GM23338 (cell line): ENCODE data around the gene GADD45A. TPM values are rescaled to one million over a fixed set of nuclear protein-coding genes. Genes with fewer than 3 reads are reported as not detected.

Experiments
- ATAC-seq: fragments of 200-7000 bp; cut with Tn5 transposase; 3 replicates; pipeline ENCODE4 v1.9.1; 2020
- DNase-seq: peaks from one replicate; pipeline ENCODE4 v3.0.0-alpha.2; 2015; ENCODE audit warnings: low spot score
- H2AFZ ChIP-seq: fragments of 200-600 bp; sonication (generic); 2 replicates; pipeline ENCODE4 v1.8.0; 2016; ENCODE audit warnings: antibody characterized with exemption, mild to moderate bottlenecking, moderate library complexity
- H3F3A ChIP-seq: fragments of 200-600 bp; sonication (generic); replicated peaks from 2 replicates; pipeline ENCODE4 v1.8.0; 2017; ENCODE audit warnings: antibody characterized with exemption, mixed run types, low read depth
- H3K27ac ChIP-seq: fragments of 200-600 bp; sonication (generic); 2 replicates; pipeline ENCODE4 v1.6.1; 2016; ENCODE audit warnings: low read depth
- H3K27me3 ChIP-seq: fragments of 200-600 bp; sonication (generic); 2 replicates; pipeline ENCODE4 v1.8.0; 2016; ENCODE audit warnings: mild to moderate bottlenecking, mixed run types, moderate library complexity; ENCODE audit not compliant: insufficient read depth
- H3K36me3 ChIP-seq: fragments of 200-600 bp; sonication (generic); 2 replicates; pipeline ENCODE4 v1.8.0; 2016; ENCODE audit warnings: mild to moderate bottlenecking; ENCODE audit not compliant: insufficient read depth
- H3K4me1 ChIP-seq: fragments of 200-600 bp; sonication (generic); 2 replicates; pipeline ENCODE4 v1.8.0; 2016; ENCODE audit warnings: mild to moderate bottlenecking, moderate library complexity; ENCODE audit not compliant: insufficient read depth
- H3K4me2 ChIP-seq: fragments of 200-600 bp; sonication (generic); 2 replicates; pipeline ENCODE4 v1.7.1; 2017; ENCODE audit warnings: mixed run types
- H3K4me3 ChIP-seq: fragments of 200-600 bp; sonication (generic); 2 replicates; pipeline ENCODE4 v1.6.1; 2016; ENCODE audit warnings: mixed run types
- H3K79me2 ChIP-seq: fragments of 200-600 bp; sonication (generic); replicated peaks from 2 replicates; pipeline ENCODE4 v1.8.0; 2017; ENCODE audit warnings: mild to moderate bottlenecking; ENCODE audit not compliant: insufficient read depth
- H3K9me2 ChIP-seq: fragments of 200-600 bp; sonication (generic); 2 replicates; pipeline ENCODE4 v1.8.0; 2017; ENCODE audit not compliant: insufficient read depth
- H4K20me1 ChIP-seq: fragments of 200-600 bp; sonication (generic); replicated peaks from 2 replicates; pipeline ENCODE4 v1.8.0; 2017; ENCODE audit warnings: mild to moderate bottlenecking; ENCODE audit not compliant: insufficient read depth
- H3K27ac Mint-ChIP-seq: 2 replicates; pipeline ENCODE4 v1.8.0; 2020; ENCODE audit warnings: inconsistent platforms, mild to moderate bottlenecking, moderate library complexity, mixed read lengths
- H3K27me3 Mint-ChIP-seq: 3 replicates; pipeline ENCODE4 v1.8.0; 2022; ENCODE audit warnings: low read depth, mild to moderate bottlenecking, moderate library complexity, mixed read lengths, inconsistent platforms; ENCODE audit not compliant: insufficient read depth, poor library complexity
- H3K36me3 Mint-ChIP-seq: 3 replicates; pipeline ENCODE4 v1.8.0; 2021; ENCODE audit warnings: low read depth, mild to moderate bottlenecking, inconsistent platforms, moderate library complexity, mixed read lengths
- H3K4me1 Mint-ChIP-seq: 3 replicates; pipeline ENCODE4 v1.8.0; 2020; ENCODE audit warnings: mild to moderate bottlenecking, inconsistent platforms, mixed read lengths
- H3K4me3 Mint-ChIP-seq: 3 replicates; pipeline ENCODE4 v1.8.0; 2021; ENCODE audit warnings: moderate library complexity, mild to moderate bottlenecking, inconsistent platforms, mixed read lengths
- H3K9me3 Mint-ChIP-seq: 3 replicates; pipeline ENCODE4 v1.8.0; 2020; ENCODE audit warnings: moderate library complexity, mild to moderate bottlenecking, inconsistent platforms, mixed read lengths
- CREB1 ChIP-seq: fragments of 250-450 bp; sonication (Bioruptor Pico); IDR thresholded peaks from 2 replicates; pipeline ENCODE4 v1.5.0; 2020; ENCODE audit warnings: low read depth, mild to moderate bottlenecking, moderate library complexity
- EZH2 ChIP-seq: fragments of 200-600 bp; sonication (generic); IDR thresholded peaks from one replicate; pipeline ENCODE4 v1.8.0; 2017; ENCODE audit warnings: antibody characterized with exemption, mild to moderate bottlenecking, low read depth; ENCODE audit not compliant: unreplicated experiment
- EZH2phosphoT487 ChIP-seq: fragments of 200-600 bp; sonication (generic); IDR thresholded peaks from one replicate; pipeline ENCODE4 v1.8.1; 2018; ENCODE audit warnings: antibody characterized with exemption; ENCODE audit not compliant: unreplicated experiment
- JUNB ChIP-seq: IDR thresholded peaks from one replicate; pipeline ENCODE4 v1.6.1; 2016; ENCODE audit warnings: antibody characterized with exemption; ENCODE audit not compliant: unreplicated experiment
- NANOG ChIP-seq: IDR thresholded peaks from 2 replicates; pipeline ENCODE4 v1.6.1; 2016; ENCODE audit warnings: antibody characterized with exemption, borderline replicate concordance
- POLR2AphosphoS5 ChIP-seq: IDR thresholded peaks from 2 replicates; pipeline ENCODE4 v1.6.1; 2016; ENCODE audit warnings: antibody characterized with exemption, low read depth
- STAT1 ChIP-seq: IDR thresholded peaks from one replicate; pipeline ENCODE4 v1.6.1; 2016; ENCODE audit warnings: antibody characterized with exemption; ENCODE audit not compliant: unreplicated experiment
- ZNF114 ChIP-seq: fragments of 250-450 bp; sonication (Bioruptor Pico); IDR thresholded peaks from 2 replicates; pipeline ENCODE4 v1.5.0; 2020; ENCODE audit warnings: mild to moderate bottlenecking, moderate library complexity
- ZNF331 ChIP-seq: fragments of 250-450 bp; sonication (Bioruptor Pico); IDR thresholded peaks from 2 replicates; pipeline ENCODE4 v1.5.0; 2020; ENCODE audit warnings: low read depth, mild to moderate bottlenecking, moderate library complexity
- polyA plus RNA-seq: library from polyadenylated mRNA; unstranded; fragments of >200 nt; fragmentation: Nextera tagmentation; extraction: Ambion mirVana; gene quantifications from 2 replicates; pipeline ENCODE4 v1.2.1, GENCODE V29; 2016
- total RNA-seq: library from RNA; depleted of rRNA; stranded (reverse); fragments of >200 nt; shearing (Covaris generic); gene quantifications from 2 replicates; pipeline ENCODE4 v1.2.3, GENCODE V29; 2014
- TF ChIP-seq, protein P1 (sequence below), 2 experiments: fragments of 200-600 bp in 1 of 2; sonication (generic) in 1 of 2; conservative IDR thresholded peaks; 2 replicates each; pipeline versions ENCODE4 v1.5.1 to v1.6.1; 2016 to 2017; ENCODE audit warnings: antibody characterized with exemption in 2 of 2, low read depth in 2 of 2, mild to moderate bottlenecking in 2 of 2, moderate library complexity in 1 of 2
- TF ChIP-seq, protein P2 (sequence below): fragments of 250-450 bp; sonication (Bioruptor Pico); IDR thresholded peaks from 2 replicates; pipeline ENCODE4 v1.5.0; 2020; ENCODE audit warnings: mild to moderate bottlenecking, moderate library complexity
- TF ChIP-seq, protein P3 (sequence below): IDR thresholded peaks from one replicate; pipeline ENCODE4 v1.6.1; 2018; ENCODE audit warnings: antibody characterized with exemption; ENCODE audit not compliant: unreplicated experiment
- TF ChIP-seq, protein P4 (sequence below): IDR thresholded peaks from 2 replicates; pipeline ENCODE4 v1.6.1; 2016; ENCODE audit warnings: antibody characterized with exemption

The GADD45A gene
- total and polyA plus RNA-seq, 2 experiments from 2014 or later = 25.9 to 39.5 TPM

DNA sequence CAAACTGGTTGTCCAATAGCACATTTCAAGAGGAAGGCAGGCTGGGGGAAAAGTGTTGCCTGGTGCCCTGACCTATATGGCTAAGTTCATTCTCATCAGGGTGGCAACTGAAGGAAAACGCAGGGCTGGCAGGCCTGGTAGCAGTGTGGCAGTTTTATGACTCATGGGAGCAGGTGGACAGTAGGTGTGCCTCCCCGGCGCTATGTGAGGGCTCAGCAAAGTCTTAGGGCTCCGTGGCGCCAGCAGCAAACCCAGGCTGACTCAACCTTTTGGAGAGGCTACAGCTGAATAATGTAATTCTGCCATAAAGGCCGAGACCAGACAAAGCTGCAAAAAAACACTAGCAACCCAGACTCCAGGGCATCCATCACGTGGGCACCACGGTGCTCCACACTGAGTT, 23.6 kb downstream of the GADD45A start:
- no peaks in the 10 kb centered on the region for H3K4me1 ChIP-seq
- Mint-ChIP-seq H3K9me3 (no peaks in the 10 kb centered on the region), H3K36me3 (0 out of 3 replicates have a peak, but pooled peaks cover 2% of the 10 kb centered on the region), H3K4me3 (no peak overlapping the region), H3K4me1 (peaks cover 4% of the 10 kb centered on the region; the same call in 2 of the 3 replicates), H3K27me3 (peaks cover 2% of the 10 kb centered on the region), H3K27ac (no peak overlapping the region)
- H3K4me3 ChIP-seq = no peak overlapping the region
- no peak overlapping the region for H2AFZ ChIP-seq
- no peaks in the 10 kb centered on the region for H3K36me3 ChIP-seq
- H3K27me3 ChIP-seq = no peaks in the 10 kb centered on the region
- peaks cover 2% of the 10 kb centered on the region; the same call in 1 of the 2 replicates for H4K20me1 ChIP-seq
- H3K79me2 ChIP-seq = no peaks in the 10 kb centered on the region
- no peak for DNase-seq
- H3K4me2 ChIP-seq = no peak overlapping the region
- H3F3A ChIP-seq = no peaks in the 10 kb centered on the region
- ATAC-seq = no peak
- no peaks in the 10 kb centered on the region for H3K9me2 ChIP-seq
- no peak overlapping the region for H3K27ac ChIP-seq
- TF ChIP-seq ZNF114 = no peak
- TF ChIP-seq, protein P1, sequence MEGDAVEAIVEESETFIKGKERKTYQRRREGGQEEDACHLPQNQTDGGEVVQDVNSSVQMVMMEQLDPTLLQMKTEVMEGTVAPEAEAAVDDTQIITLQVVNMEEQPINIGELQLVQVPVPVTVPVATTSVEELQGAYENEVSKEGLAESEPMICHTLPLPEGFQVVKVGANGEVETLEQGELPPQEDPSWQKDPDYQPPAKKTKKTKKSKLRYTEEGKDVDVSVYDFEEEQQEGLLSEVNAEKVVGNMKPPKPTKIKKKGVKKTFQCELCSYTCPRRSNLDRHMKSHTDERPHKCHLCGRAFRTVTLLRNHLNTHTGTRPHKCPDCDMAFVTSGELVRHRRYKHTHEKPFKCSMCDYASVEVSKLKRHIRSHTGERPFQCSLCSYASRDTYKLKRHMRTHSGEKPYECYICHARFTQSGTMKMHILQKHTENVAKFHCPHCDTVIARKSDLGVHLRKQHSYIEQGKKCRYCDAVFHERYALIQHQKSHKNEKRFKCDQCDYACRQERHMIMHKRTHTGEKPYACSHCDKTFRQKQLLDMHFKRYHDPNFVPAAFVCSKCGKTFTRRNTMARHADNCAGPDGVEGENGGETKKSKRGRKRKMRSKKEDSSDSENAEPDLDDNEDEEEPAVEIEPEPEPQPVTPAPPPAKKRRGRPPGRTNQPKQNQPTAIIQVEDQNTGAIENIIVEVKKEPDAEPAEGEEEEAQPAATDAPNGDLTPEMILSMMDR (conservative IDR thresholded peaks at IDR 0.05; ENCODE audit: low read depth in 2 of 2) = no peak
- no peak for TF ChIP-seq CREB1
- no peak for TF ChIP-seq POLR2AphosphoS5
- TF ChIP-seq, protein P2, sequence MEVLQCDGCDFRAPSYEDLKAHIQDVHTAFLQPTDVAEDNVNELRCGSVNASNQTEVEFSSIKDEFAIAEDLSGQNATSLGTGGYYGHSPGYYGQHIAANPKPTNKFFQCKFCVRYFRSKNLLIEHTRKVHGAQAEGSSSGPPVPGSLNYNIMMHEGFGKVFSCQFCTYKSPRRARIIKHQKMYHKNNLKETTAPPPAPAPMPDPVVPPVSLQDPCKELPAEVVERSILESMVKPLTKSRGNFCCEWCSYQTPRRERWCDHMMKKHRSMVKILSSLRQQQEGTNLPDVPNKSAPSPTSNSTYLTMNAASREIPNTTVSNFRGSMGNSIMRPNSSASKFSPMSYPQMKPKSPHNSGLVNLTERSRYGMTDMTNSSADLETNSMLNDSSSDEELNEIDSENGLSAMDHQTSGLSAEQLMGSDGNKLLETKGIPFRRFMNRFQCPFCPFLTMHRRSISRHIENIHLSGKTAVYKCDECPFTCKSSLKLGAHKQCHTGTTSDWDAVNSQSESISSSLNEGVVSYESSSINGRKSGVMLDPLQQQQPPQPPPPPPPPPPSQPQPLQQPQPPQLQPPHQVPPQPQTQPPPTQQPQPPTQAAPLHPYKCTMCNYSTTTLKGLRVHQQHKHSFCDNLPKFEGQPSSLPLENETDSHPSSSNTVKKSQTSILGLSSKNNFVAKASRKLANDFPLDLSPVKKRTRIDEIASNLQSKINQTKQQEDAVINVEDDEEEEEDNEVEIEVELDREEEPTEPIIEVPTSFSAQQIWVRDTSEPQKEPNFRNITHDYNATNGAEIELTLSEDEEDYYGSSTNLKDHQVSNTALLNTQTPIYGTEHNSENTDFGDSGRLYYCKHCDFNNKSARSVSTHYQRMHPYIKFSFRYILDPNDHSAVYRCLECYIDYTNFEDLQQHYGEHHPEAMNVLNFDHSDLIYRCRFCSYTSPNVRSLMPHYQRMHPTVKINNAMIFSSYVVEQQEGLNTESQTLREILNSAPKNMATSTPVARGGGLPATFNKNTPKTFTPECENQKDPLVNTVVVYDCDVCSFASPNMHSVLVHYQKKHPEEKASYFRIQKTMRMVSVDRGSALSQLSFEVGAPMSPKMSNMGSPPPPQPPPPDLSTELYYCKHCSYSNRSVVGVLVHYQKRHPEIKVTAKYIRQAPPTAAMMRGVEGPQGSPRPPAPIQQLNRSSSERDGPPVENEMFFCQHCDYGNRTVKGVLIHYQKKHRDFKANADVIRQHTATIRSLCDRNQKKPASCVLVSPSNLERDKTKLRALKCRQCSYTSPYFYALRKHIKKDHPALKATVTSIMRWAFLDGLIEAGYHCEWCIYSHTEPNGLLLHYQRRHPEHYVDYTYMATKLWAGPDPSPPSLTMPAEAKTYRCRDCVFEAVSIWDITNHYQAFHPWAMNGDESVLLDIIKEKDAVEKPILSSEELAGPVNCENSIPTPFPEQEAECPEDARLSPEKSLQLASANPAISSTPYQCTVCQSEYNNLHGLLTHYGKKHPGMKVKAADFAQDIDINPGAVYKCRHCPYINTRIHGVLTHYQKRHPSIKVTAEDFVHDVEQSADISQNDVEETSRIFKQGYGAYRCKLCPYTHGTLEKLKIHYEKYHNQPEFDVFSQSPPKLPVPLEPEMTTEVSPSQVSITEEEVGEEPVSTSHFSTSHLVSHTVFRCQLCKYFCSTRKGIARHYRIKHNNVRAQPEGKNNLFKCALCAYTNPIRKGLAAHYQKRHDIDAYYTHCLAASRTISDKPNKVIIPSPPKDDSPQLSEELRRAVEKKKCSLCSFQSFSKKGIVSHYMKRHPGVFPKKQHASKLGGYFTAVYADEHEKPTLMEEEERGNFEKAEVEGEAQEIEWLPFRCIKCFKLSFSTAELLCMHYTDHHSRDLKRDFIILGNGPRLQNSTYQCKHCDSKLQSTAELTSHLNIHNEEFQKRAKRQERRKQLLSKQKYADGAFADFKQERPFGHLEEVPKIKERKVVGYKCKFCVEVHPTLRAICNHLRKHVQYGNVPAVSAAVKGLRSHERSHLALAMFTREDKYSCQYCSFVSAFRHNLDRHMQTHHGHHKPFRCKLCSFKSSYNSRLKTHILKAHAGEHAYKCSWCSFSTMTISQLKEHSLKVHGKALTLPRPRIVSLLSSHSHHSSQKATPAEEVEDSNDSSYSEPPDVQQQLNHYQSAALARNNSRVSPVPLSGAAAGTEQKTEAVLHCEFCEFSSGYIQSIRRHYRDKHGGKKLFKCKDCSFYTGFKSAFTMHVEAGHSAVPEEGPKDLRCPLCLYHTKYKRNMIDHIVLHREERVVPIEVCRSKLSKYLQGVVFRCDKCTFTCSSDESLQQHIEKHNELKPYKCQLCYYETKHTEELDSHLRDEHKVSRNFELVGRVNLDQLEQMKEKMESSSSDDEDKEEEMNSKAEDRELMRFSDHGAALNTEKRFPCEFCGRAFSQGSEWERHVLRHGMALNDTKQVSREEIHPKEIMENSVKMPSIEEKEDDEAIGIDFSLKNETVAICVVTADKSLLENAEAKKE = no peak
- TF ChIP-seq EZH2phosphoT487 = no peak
- no peak for TF ChIP-seq ZNF331 (CRISPR knock-in tag)
- no peak for TF ChIP-seq STAT1
- no peak for TF ChIP-seq JUNB
- no peak for TF ChIP-seq EZH2
- TF ChIP-seq NANOG = no peak
- TF ChIP-seq, protein P3, sequence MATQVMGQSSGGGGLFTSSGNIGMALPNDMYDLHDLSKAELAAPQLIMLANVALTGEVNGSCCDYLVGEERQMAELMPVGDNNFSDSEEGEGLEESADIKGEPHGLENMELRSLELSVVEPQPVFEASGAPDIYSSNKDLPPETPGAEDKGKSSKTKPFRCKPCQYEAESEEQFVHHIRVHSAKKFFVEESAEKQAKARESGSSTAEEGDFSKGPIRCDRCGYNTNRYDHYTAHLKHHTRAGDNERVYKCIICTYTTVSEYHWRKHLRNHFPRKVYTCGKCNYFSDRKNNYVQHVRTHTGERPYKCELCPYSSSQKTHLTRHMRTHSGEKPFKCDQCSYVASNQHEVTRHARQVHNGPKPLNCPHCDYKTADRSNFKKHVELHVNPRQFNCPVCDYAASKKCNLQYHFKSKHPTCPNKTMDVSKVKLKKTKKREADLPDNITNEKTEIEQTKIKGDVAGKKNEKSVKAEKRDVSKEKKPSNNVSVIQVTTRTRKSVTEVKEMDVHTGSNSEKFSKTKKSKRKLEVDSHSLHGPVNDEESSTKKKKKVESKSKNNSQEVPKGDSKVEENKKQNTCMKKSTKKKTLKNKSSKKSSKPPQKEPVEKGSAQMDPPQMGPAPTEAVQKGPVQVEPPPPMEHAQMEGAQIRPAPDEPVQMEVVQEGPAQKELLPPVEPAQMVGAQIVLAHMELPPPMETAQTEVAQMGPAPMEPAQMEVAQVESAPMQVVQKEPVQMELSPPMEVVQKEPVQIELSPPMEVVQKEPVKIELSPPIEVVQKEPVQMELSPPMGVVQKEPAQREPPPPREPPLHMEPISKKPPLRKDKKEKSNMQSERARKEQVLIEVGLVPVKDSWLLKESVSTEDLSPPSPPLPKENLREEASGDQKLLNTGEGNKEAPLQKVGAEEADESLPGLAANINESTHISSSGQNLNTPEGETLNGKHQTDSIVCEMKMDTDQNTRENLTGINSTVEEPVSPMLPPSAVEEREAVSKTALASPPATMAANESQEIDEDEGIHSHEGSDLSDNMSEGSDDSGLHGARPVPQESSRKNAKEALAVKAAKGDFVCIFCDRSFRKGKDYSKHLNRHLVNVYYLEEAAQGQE = no peak
- TF ChIP-seq, protein P4, sequence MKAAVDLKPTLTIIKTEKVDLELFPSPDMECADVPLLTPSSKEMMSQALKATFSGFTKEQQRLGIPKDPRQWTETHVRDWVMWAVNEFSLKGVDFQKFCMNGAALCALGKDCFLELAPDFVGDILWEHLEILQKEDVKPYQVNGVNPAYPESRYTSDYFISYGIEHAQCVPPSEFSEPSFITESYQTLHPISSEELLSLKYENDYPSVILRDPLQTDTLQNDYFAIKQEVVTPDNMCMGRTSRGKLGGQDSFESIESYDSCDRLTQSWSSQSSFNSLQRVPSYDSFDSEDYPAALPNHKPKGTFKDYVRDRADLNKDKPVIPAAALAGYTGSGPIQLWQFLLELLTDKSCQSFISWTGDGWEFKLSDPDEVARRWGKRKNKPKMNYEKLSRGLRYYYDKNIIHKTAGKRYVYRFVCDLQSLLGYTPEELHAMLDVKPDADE = no peak
